ENCODE data around the gene OR4F17.
"Not testable (repeated sequence)": the region's sequence is repeated elsewhere in the genome, so short reads cannot be mapped to it uniquely, and the experiment has no call there.

DNA sequence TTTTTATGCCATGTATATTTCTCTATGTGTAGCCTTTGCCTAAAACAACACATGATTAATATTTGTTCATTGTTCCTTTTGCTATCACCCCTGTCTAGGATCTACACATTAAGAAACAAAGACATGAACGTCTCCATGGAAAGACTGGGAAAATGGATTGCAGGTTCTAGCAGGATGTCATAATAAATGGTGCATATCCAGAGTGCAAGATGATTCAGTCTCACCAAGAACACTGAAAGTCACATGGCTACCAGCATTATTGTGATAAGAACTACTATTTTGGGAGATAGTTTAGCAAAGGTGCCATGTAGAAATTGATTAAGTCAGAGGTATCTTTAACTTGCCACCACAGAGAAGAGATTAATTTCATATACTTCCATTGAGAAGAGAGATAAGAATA lies 12.1 kb upstream of the OR4F17 start:
- not testable (repeated sequence) for TF ChIP-seq POLR2A, POLR2AphosphoS5, EP300 (IDR thresholded peaks at IDR 0.05)
- TF ChIP-seq, protein P1, sequence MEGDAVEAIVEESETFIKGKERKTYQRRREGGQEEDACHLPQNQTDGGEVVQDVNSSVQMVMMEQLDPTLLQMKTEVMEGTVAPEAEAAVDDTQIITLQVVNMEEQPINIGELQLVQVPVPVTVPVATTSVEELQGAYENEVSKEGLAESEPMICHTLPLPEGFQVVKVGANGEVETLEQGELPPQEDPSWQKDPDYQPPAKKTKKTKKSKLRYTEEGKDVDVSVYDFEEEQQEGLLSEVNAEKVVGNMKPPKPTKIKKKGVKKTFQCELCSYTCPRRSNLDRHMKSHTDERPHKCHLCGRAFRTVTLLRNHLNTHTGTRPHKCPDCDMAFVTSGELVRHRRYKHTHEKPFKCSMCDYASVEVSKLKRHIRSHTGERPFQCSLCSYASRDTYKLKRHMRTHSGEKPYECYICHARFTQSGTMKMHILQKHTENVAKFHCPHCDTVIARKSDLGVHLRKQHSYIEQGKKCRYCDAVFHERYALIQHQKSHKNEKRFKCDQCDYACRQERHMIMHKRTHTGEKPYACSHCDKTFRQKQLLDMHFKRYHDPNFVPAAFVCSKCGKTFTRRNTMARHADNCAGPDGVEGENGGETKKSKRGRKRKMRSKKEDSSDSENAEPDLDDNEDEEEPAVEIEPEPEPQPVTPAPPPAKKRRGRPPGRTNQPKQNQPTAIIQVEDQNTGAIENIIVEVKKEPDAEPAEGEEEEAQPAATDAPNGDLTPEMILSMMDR (IDR thresholded peaks at IDR 0.05) = not testable (repeated sequence)
